Measurements from ENCODE around the gene GPR146. TPM values are rescaled to one million over a fixed set of nuclear protein-coding genes. Genes with fewer than 3 reads are reported as not detected.

Gene GPR146
- total and polyA plus RNA-seq, 2 of the 8 experiments (the other 6 are each of a cell fraction or from before 2014, with no cell fraction given): 1.8 to 2.7 TPM

DNA sequence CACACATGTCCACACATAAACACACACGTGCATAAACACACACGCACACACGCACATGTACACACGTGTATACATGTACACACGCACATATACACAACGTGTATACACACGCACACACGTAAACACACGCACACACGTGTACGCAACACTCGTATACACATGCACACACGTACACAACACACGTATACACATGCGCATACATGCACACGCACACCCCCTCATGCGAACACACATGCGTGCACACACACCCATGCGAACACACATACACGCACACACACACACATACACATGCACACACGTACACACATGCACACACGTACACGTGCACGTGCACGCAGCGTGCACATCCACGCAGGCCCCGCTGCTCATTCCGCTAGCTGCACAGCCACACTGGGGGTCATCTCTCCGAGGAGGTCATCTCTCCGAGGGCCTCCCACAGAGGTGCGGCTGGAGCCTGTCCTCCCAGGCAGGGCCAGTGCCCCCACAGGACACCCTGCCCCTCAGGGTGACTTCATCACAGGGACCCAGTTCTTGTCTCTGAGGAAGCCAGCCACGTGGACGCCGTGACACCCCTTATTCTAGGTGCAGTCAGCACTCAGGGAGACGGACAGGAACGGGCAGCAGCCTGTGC is 35.5 kb upstream of the GPR146 start:
- Histone ChIP-seq H2BK120ac (replicated peaks; ENCODE audit: low read depth, low read length) (no peak overlapping the region), H2BK5ac (ENCODE audit: low read depth, low read length) (peak overlapping the region; percentile 93; the same call in 1 of the 2 replicates), H3K4me2 (ENCODE audit: insufficient read depth in 1 of 2, low read depth in 2 of 2, low read length in 2 of 2) (no peak overlapping the region), H3K9ac (replicated peaks in 1 of 4; ENCODE audit: extremely low read depth in 1 of 4, low read depth in 3 of 4, low read length in 3 of 4) (peak overlapping the region in 1 of 4 experiments; percentile 28; a peak in 1 of 7 replicates), H3K9me3 (ENCODE audit: insufficient read depth in 2 of 2, low read depth in 1 of 2, low read length in 1 of 2) (no peaks in the 10 kb centered on the region; a peak in 1 of 4 replicates), H3K23ac (ENCODE audit: insufficient read length) (no peak overlapping the region), H3K27ac (ENCODE audit: low read depth, low read length) (no peak overlapping the region; the same call in 1 of the 2 replicates), H3K18ac (ENCODE audit: extremely low read depth, low read length) (no peak overlapping the region), H3K4me1 (replicated peaks in 1 of 4; ENCODE audit: control insufficient read depth in 3 of 4, insufficient read depth in 4 of 4, low read length in 3 of 4) (no peaks in the 10 kb centered on the region), H3K79me2 (ENCODE audit: control insufficient read depth in 1 of 2, insufficient read depth in 2 of 2, low read length in 2 of 2) (peaks cover 0 to 3% of the 10 kb centered on the region in 2 experiments; a peak in 1 of 4 replicates), H2BK20ac (ENCODE audit: low read length) (no peak overlapping the region), H3K14ac (ENCODE audit: insufficient read length) (no peak overlapping the region), H4K20me1 (replicated peaks in 1 of 2; ENCODE audit: control insufficient read depth in 1 of 2, insufficient read depth in 2 of 2, low read length in 2 of 2) (peaks cover 2 to 11% of the 10 kb centered on the region in 2 experiments), H2AK5ac (ENCODE audit: low read depth, low read length) (peak overlapping the region; percentile 94), H2BK15ac (ENCODE audit: low read length) (peak overlapping the region; percentile 83; the same call in 1 of the 2 replicates), H3K36me3 (ENCODE audit: control insufficient read depth in 2 of 4, insufficient read depth in 4 of 4, low read length in 3 of 4) (peaks cover 0 to 8% (median 0%) of the 10 kb centered on the region in 4 experiments; a peak in 3 of 8 replicates), H3K27me3 (replicated peaks in 1 of 4; ENCODE audit: control insufficient read depth in 3 of 4, extremely low read depth in 1 of 4, insufficient read depth in 3 of 4, low read length in 3 of 4) (no peaks in the 10 kb centered on the region), H3K56ac (replicated peaks; ENCODE audit: insufficient read length, low read depth, low read length) (no peak overlapping the region), H3K4ac (replicated peaks; ENCODE audit: insufficient read length, low read depth, low read length) (no peak overlapping the region), H3K4me3 (ENCODE audit: extremely low read depth in 1 of 4, insufficient read depth in 2 of 4, low read depth in 3 of 4, low read length in 4 of 4) (no peak overlapping the region), H2BK12ac (ENCODE audit: low read depth, low read length) (peak overlapping the region; percentile 98), H4K5ac (ENCODE audit: insufficient read length, low read depth, low read length) (no peak overlapping the region), H4K8ac (ENCODE audit: extremely low read depth, insufficient read depth, low read length) (no peak overlapping the region; the same call in 1 of the 2 replicates), H3K79me1 (ENCODE audit: low read depth, low read length) (peaks cover 7% of the 10 kb centered on the region), H4K91ac (replicated peaks; ENCODE audit: insufficient read length, low read length) (peak overlapping the region; percentile 95), H3K23me2 (ENCODE audit: low read depth, low read length) (peaks cover 8% of the 10 kb centered on the region; the same call in 1 of the 2 replicates), H2AFZ (ENCODE audit: low read length) (no peak overlapping the region)
- WGBS, 2 experiments (ENCODE audit: extremely low coverage in 1 of 2, insufficient coverage in 1 of 2, insufficient read length in 1 of 2, insufficient replicate concordance in 2 of 2, low coverage in 1 of 2, low lambda C conversion rate in 2 of 2, missing lambda C conversion rate in 1 of 2): 91% methylated on average over 37 of the region's 37 CpGs; no CpG with 5 or more reads in 1 of the 2 experiments
- DNase-seq (ENCODE audit: low read depth in 1 of 2, low spot score in 2 of 2) (no peak), FAIRE-seq (peak; percentile 52)
- CTCF ChIA-PET (ENCODE audit: partially characterized antibody): interaction anchor here (0.7 to 4.7 kb wide), 3 partner anchors 12 to 18 kb away, joined by 3 to 36 read pairs (median 4); no protein-coding TSS in a partner anchor
- TF ChIP-seq, protein P1, sequence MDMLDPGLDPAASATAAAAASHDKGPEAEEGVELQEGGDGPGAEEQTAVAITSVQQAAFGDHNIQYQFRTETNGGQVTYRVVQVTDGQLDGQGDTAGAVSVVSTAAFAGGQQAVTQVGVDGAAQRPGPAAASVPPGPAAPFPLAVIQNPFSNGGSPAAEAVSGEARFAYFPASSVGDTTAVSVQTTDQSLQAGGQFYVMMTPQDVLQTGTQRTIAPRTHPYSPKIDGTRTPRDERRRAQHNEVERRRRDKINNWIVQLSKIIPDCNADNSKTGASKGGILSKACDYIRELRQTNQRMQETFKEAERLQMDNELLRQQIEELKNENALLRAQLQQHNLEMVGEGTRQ (IDR thresholded peaks at IDR 0.05; ENCODE audit: low read length): no peak
- TF ChIP-seq CTBP2 (IDR thresholded peaks at IDR 0.05; ENCODE audit: borderline replicate concordance, insufficient read depth, insufficient read length, low read length) (no peak), SP2 (IDR thresholded peaks at IDR 0.05; ENCODE audit: low read length) (no peak), GTF2F1 (IDR thresholded peaks at IDR 0.05; ENCODE audit: borderline replicate concordance, low read depth, low read length) (no peak), SUZ12 (IDR thresholded peaks at IDR 0.05; ENCODE audit: low read length) (no peak), KDM1A (IDR thresholded peaks at IDR 0.05; ENCODE audit: borderline replicate concordance, low read length) (peak; percentile 30; the same call in 1 of the 2 replicates), BCL11A (IDR thresholded peaks at IDR 0.05; ENCODE audit: low read depth in 2 of 2, low read length in 2 of 2) (no peak), SRF (IDR thresholded peaks at IDR 0.05; ENCODE audit: low read depth, low read length) (no peak)
- POLR2A ChIA-PET (ENCODE audit: partially characterized antibody): no interaction called here

All from H1 (cell line).